B cell (primary cell): ENCODE results near the gene GH2. TPM values are rescaled to one million over a fixed set of nuclear protein-coding genes. Genes with fewer than 3 reads are reported as not detected.
"Not testable (repeated sequence)": the region's sequence is repeated elsewhere in the genome, so short reads cannot be mapped to it uniquely, and the experiment has no call there.

Experiments
- ATAC-seq: fragments of 200-7000 bp; cut with Tn5 transposase; one replicate; pipeline ENCODE4 v1.10.0; 2021; ENCODE audit warnings: low read depth, mild to moderate bottlenecking, moderate number of reproducible peaks, moderate library complexity
- CTCF ChIA-PET: fragments of 350-600 bp; sonication (Branson Sonifier 250); formaldehyde crosslinking; loops from one replicate; lab custom pipeline; 2021; ENCODE audit warnings: antibody characterized with exemption, inconsistent platforms; lab: Charles Lee
- POLR2A ChIA-PET: fragments of 350-600 bp; sonication (Branson Sonifier 250); formaldehyde crosslinking; loops from one replicate; lab custom pipeline; 2021; ENCODE audit warnings: antibody characterized with exemption; lab: Charles Lee
- DNase-seq: peaks from one replicate; pipeline ENCODE4 v3.0.0; 2013
- H2AFZ ChIP-seq: 2 replicates; pipeline ENCODE4 v1.6.1; 2012; ENCODE audit warnings: mild to moderate bottlenecking, low read depth, low read length; ENCODE audit not compliant: insufficient read depth, poor library complexity, severe bottlenecking
- H3K27ac ChIP-seq, 2 donors: 1 replicate in 1 of 2; 2 replicates in 1 of 2; pipeline ENCODE4 v1.5.1; 2012 to 2013; ENCODE audit warnings: low read length in 2 of 2, mild to moderate bottlenecking in 2 of 2, moderate library complexity in 1 of 2
- H3K27me3 ChIP-seq, 4 experiments: fragments of 200-600 bp in 1 of 4; sonication (generic) in 1 of 4; replicated peaks in 1 of 4; 1 replicate in 2 of 4; 2 replicates in 2 of 4; pipeline versions ENCODE4 v1.6.1 to v1.7.0; 2013 to 2016; ENCODE audit warnings: low read length in 3 of 4, mild to moderate bottlenecking in 2 of 4, mixed read lengths in 1 of 4, moderate library complexity in 1 of 4; ENCODE audit not compliant: insufficient read depth in 4 of 4, control insufficient read depth in 3 of 4; ENCODE audit errors: control extremely low read depth in 1 of 4
- H3K36me3 ChIP-seq, 2 experiments: replicated peaks in 1 of 2; 1 replicate in 1 of 2; 2 replicates in 1 of 2; pipeline versions ENCODE4 v1.6.1 to v1.7.1; 2013; ENCODE audit warnings: low read length in 1 of 2; ENCODE audit not compliant: insufficient read depth in 2 of 2, control insufficient read depth in 1 of 2; ENCODE audit errors: control extremely low read depth in 1 of 2, extremely low read depth in 1 of 2
- H3K4me1 ChIP-seq, 2 donors: fragments of 200-600 bp in 1 of 2; sonication (generic) in 1 of 2; 1 replicate in 1 of 2; 2 replicates in 1 of 2; pipeline versions ENCODE4 v1.5.1 to v1.6.1; 2013 to 2017; ENCODE audit warnings: low read length in 2 of 2; ENCODE audit not compliant: control insufficient read depth in 2 of 2, insufficient read depth in 2 of 2
- H3K4me2 ChIP-seq: replicated peaks from 2 replicates; pipeline ENCODE3; 2012; ENCODE audit warnings: mild to moderate bottlenecking, low read depth, low read length; ENCODE audit not compliant: poor library complexity, severe bottlenecking
- H3K4me3 ChIP-seq, 5 experiments: fragments of 200-600 bp in 1 of 5; sonication (generic) in 1 of 5; 1 replicate in 3 of 5; 2 replicates in 2 of 5; pipeline versions ENCODE4 v1.5.1 to v1.7.0; 2011 to 2016; ENCODE audit warnings: low read length in 4 of 5, mild to moderate bottlenecking in 4 of 5, low read depth in 2 of 5, control low read depth in 1 of 5, moderate library complexity in 1 of 5; ENCODE audit not compliant: insufficient read depth in 1 of 5; ENCODE audit errors: control extremely low read depth in 1 of 5, extremely low read depth in 1 of 5
- H3K79me2 ChIP-seq: fragments of 200-600 bp; sonication (generic); one replicate; pipeline ENCODE4 v1.6.0; 2016; ENCODE audit warnings: low read length; ENCODE audit not compliant: control insufficient read depth, insufficient read depth
- H3K9ac ChIP-seq: fragments of 200-600 bp; sonication (generic); 2 replicates; pipeline ENCODE4 v1.6.1; 2017; ENCODE audit warnings: mild to moderate bottlenecking, low read length, moderate library complexity
- H3K9me3 ChIP-seq, 3 donors: one replicate each; pipeline versions ENCODE4 v1.6.1 to v1.7.1; 2013; ENCODE audit warnings: low read length in 2 of 3; ENCODE audit not compliant: control insufficient read depth in 2 of 3, insufficient read depth in 1 of 3; ENCODE audit errors: control extremely low read depth in 1 of 3
- H4K20me1 ChIP-seq: 2 replicates; pipeline ENCODE4 v1.6.0; 2012; ENCODE audit warnings: mild to moderate bottlenecking, low read length; ENCODE audit not compliant: insufficient read depth, control insufficient read depth, poor library complexity, severe bottlenecking
- H3K27ac Mint-ChIP-seq: one replicate; pipeline ENCODE4 v1.8.0; 2021; ENCODE audit warnings: mixed read lengths
- H3K27me3 Mint-ChIP-seq: one replicate; pipeline ENCODE4 v1.8.0; 2021; ENCODE audit warnings: mixed read lengths
- H3K4me1 Mint-ChIP-seq: one replicate; pipeline ENCODE4 v1.8.0; 2021; ENCODE audit warnings: mixed read lengths
- H3K4me3 Mint-ChIP-seq: one replicate; pipeline ENCODE4 v1.8.0; 2021; ENCODE audit warnings: mixed read lengths
- H3K9me3 Mint-ChIP-seq: one replicate; pipeline ENCODE4 v1.8.0; 2022; ENCODE audit warnings: mixed read lengths; ENCODE audit not compliant: insufficient read depth
- WGBS: methylation state at CpG from one replicate; pipeline ENCODE4 v1.1.5; 2013; ENCODE audit warnings: missing lambda C conversion rate; ENCODE audit not compliant: insufficient coverage; 5-methylcytosine and 5-hydroxymethylcytosine counted together
- intact Hi-C: fragments of 100-400 bp; cut with micrococcal nuclease; formaldehyde crosslinking; loops from one replicate; pipeline ENCODE4 v1.10.0; 2022
- polyA plus RNA-seq: library from polyadenylated mRNA; depleted of rRNA; stranded (reverse); fragments of >200 nt; gene quantifications from 2 replicates; pipeline ENCODE4 v1.2.3, GENCODE V29; 2012
- total RNA-seq, 2 donors: library from RNA; stranded (reverse); fragments of 120-200 nt in 1 of 2; gene quantifications; 1 replicate in 1 of 2; 2 replicates in 1 of 2; pipeline versions ENCODE4 v1.2.3 to v1.2.4, GENCODE V29; 2013 to 2022

GH2 gene
- total and polyA plus RNA-seq, 2 donors (not counting 1 experiment from before 2014, with no cell fraction given), result not detected

GRCh38 chr17:63869491-63870291 is 12.1 kb downstream of the GH2 start:
- not testable (repeated sequence) for H3K27ac ChIP-seq

GRCh38 chr17:63866625-63867024 is 15.1 kb downstream of the GH2 start:
- not testable (repeated sequence) for H3K4me1 ChIP-seq, H3K79me2 ChIP-seq

More at GRCh38 chr17:63869491-63870291, 12.1 kb downstream of the GH2 start:
- CTCF ChIA-PET, result interaction anchor here (1.0 kb wide), 1 partner anchor 20 kb away, joined by 3 read pairs; no protein-coding TSS in a partner anchor
- H3K27me3 Mint-ChIP-seq, H3K4me1 ChIP-seq, H3K4me1 Mint-ChIP-seq, H3K9me3 Mint-ChIP-seq, H3K36me3 ChIP-seq, DNase-seq, H3K79me2 ChIP-seq, H3K9me3 ChIP-seq, H3K4me2 ChIP-seq, POLR2A ChIA-PET, H3K9ac ChIP-seq, ATAC-seq, H3K4me3 Mint-ChIP-seq, H3K27me3 ChIP-seq, H2AFZ ChIP-seq, H3K27ac Mint-ChIP-seq, H4K20me1 ChIP-seq, intact Hi-C loops, H3K4me3 ChIP-seq: not testable (repeated sequence)
- no CpG with 5 or more reads among the region's 9 CpGs for WGBS

More at GRCh38 chr17:63866625-63867024, 15.1 kb downstream of the GH2 start:
- H3K27ac ChIP-seq, H3K9me3 Mint-ChIP-seq, H3K4me3 ChIP-seq, H3K27ac Mint-ChIP-seq, H3K36me3 ChIP-seq, H3K27me3 ChIP-seq, DNase-seq, POLR2A ChIA-PET, H3K4me2 ChIP-seq, H2AFZ ChIP-seq, ATAC-seq, H4K20me1 ChIP-seq, H3K4me1 Mint-ChIP-seq, H3K27me3 Mint-ChIP-seq, H3K4me3 Mint-ChIP-seq, H3K9me3 ChIP-seq, H3K9ac ChIP-seq: not testable (repeated sequence)
- WGBS, result no CpG with 5 or more reads among the region's 7 CpGs
- intact Hi-C loops, result loop anchor here (1.0 kb wide), 1 partner anchor 441 kb away; no protein-coding TSS in a partner anchor
- CTCF ChIA-PET, result interaction anchor here (0.8 to 4.0 kb wide), 12 partner anchors 8 to 415 kb away, joined by 3 to 13 read pairs (median 4); no protein-coding TSS in a partner anchor
